Endometrial microvascular endothelial cells (primary cell): Measurements from ENCODE around the gene STXBP5. TPM values are rescaled to one million over a fixed set of nuclear protein-coding genes. Genes with fewer than 3 reads are reported as not detected.

Experiments
- in situ Hi-C: cut with HindIII; loops from 2 replicates; pipeline ENCODE4 v1.10.0; 2017; ENCODE audit warnings: low sequenced_read_pairs, low pct_unique_long_range_greater_than_20kb; ENCODE audit errors: inconsistent ontology term
- total RNA-seq: library from RNA; depleted of rRNA; stranded (reverse); fragments of >200 nt; gene quantifications from one replicate; pipeline ENCODE4 v1.2.3, GENCODE V29; 2015; ENCODE audit errors: inconsistent ontology term

The STXBP5 gene
- total RNA-seq, 1 donor from 2014 or later, result 22.7 TPM

GRCh38 chr6:147205690-147206600 is 1.7 kb downstream of the STXBP5 start:
- in situ Hi-C loops, result no loop called here

- in situ Hi-C loops, result no loop called here
These were observed 3.1 kb downstream of the STXBP5 start for GRCh38 chr6:147207351-147207750.

GRCh38 chr6:147207837-147208754 is 3.9 kb downstream of the STXBP5 start:
- in situ Hi-C loops, result no loop called here

GRCh38 chr6:147209762-147210449 is 5.7 kb downstream of the STXBP5 start:
- in situ Hi-C loops, result no loop called here

- in situ Hi-C loops, result no loop called here
These were observed 7.1 kb downstream of the STXBP5 start for GRCh38 chr6:147211349-147211748.

DNA sequence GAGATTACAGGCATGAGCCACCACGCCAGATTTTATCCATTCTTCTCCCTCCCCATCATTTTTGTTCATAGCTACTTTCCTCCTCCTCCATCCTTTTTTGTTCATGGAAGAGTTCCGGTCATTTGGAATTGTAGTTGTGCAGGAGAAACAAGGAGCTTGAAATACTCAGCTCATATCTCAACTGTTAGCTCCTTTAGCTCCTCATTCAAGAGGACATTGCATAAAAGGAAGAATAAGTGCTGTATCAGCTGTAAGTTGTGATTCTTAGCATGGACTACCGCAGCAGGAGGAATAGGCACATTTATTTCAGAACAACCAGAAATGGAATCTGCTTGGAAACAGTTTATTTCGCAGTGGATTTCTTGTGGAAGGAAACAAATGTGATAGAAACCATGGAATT is 7.6 kb downstream of the STXBP5 start:
- in situ Hi-C loops, result no loop called here

- in situ Hi-C loops, result no loop called here
These were observed 8.4 kb downstream of the STXBP5 start for GRCh38 chr6:147212622-147213021.

DNA sequence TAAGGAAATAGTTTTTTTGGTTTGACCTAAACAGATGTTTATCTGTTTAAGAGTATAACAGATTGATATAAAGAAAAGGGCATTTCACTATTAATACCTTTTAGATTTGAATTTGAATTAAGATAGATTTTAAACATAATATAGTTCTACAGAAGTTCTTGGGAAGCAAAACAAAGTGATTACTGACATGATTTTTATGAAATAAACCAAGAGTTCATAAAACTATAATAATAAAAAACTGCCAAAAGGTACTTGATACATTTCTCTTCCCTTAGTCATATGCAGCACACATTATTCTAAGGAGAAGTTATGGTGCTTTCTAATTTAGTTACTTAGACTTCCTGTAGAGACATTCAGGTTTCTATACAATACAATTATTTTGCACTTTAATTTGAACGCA is 9.6 kb downstream of the STXBP5 start:
- in situ Hi-C loops, result no loop called here

GRCh38 chr6:147214248-147215227 is 10.3 kb downstream of the STXBP5 start:
- in situ Hi-C loops, result no loop called here

GRCh38 chr6:147216915-147217314 is 12.7 kb downstream of the STXBP5 start:
- in situ Hi-C loops, result no loop called here

GRCh38 chr6:147217840-147218404 is 13.7 kb downstream of the STXBP5 start:
- in situ Hi-C loops, result no loop called here

GRCh38 chr6:147218797-147219196 is 14.6 kb downstream of the STXBP5 start:
- in situ Hi-C loops, result no loop called here

GRCh38 chr6:147219463-147219862 is 15.2 kb downstream of the STXBP5 start:
- in situ Hi-C loops, result no loop called here

DNA sequence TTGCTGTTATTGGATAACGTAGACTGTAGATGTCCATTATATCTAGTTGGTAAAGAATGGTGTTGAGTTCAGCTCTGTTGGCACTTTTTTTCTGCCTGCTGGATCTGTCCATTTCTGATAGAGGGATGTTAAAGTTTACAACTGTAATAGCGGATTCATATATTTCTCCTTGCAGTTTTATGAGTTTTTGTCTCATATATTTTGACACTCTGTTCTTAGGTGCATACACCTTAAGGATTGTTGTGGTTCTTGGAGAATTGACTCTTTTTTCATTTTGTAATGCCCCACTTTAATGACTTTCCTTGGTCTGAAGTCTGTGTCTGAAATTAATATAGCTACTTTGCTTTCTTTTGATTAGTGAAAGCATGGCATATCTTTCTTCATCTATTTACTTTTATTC is 16.1 kb downstream of the STXBP5 start:
- in situ Hi-C loops, result no loop called here

GRCh38 chr6:147221739-147222138 is 17.5 kb downstream of the STXBP5 start:
- in situ Hi-C loops, result no loop called here

DNA sequence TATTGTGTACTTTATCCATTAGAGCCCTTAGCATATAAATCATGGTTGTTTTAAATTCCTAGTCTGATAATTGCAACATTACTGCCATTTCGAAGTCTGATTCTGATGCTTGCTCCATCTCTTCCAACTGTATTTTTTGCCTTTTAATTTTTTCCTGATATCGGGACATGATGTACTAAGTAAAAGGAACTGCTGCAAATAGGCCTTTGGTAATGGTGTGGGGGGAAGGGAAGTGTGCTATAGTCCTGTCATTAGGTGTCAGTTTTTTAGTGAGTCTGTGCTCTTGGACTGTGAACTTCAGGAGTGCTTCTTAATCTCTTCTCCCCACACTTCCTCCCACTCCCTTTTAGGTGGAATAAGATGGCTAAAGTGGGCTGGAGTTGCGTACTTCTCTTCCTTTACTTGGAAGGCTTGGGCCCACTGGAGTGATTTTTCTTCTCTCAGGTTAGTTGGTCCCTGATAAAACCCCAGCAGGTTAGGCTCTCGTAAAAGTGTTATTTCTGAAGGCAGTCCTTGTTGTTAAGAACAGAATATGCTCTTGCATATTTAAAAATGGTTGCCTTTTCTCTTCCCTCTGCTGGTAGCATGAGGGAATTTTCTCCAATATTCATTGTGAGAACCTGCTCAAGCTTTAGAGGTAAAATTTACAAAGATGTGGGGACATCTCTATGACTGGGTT is 18.1 kb downstream of the STXBP5 start:
- in situ Hi-C loops, result no loop called here

DNA sequence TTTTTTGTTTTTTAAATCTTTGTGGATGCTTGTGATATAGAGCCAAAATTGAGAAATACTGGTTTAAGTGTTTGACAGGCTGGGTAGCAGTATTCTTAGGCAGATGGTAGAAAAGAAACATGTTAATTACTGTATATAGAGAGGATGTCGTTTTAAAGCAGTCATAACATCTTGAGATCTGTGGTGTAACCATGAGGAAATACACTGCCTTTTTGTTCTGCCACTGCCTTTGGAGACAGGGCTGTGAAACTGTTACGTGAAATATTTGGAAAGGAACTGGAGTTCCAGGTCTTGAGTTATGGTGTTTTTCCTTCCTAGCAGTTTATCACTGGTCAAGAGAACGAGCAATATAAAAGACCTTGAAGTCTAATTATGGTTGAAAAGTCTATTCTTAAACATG is 19.5 kb downstream of the STXBP5 start:
- in situ Hi-C loops, result no loop called here
